HG03108 (cell line): ENCODE measurements around the gene PSTK.
A peak's percentile ranks its signal among the peaks of the same experiment; 100 is the strongest.

ENCODE experiments used
- ATAC-seq: cut with Tn5 transposase; IDR thresholded peaks from one replicate; pipeline ENCODE4 v1.9.1; 2021; ENCODE audit warnings: moderate library complexity; ENCODE audit not compliant: unreplicated experiment

The PSTK gene

GRCh38 chr10:122992031-122992585 lies 11.9 kb downstream of the PSTK start:
- no peak for ATAC-seq

GRCh38 chr10:122993797-122994336 lies 13.7 kb downstream of the PSTK start:
- ATAC-seq: no peak

- ATAC-seq: no peak
These were observed 15.7 kb downstream of the PSTK start for GRCh38 chr10:122995936-122996335.

GRCh38 chr10:122997864-122998263 lies 17.7 kb downstream of the PSTK start:
- no peak for ATAC-seq

- no peak for ATAC-seq
These were observed 18.2 kb downstream of the PSTK start for GRCh38 chr10:122998360-122998917.

- ATAC-seq: no peak
These were observed 18.7 kb downstream of the PSTK start for GRCh38 chr10:122998934-122999333.

- no peak for ATAC-seq
These were observed 19.1 kb downstream of the PSTK start for GRCh38 chr10:122999347-122999746.

- ATAC-seq: no peak
These were observed 20.0 kb downstream of the PSTK start for GRCh38 chr10:123000155-123000554.

- ATAC-seq: no peak
These were observed 21.2 kb downstream of the PSTK start for GRCh38 chr10:123001370-123001769.

GRCh38 chr10:123004298-123004697 lies 24.1 kb downstream of the PSTK start:
- ATAC-seq: no peak

- ATAC-seq: peak; percentile 51
These were observed 27.6 kb downstream of the PSTK start for GRCh38 chr10:123007558-123008354.

GRCh38 chr10:123008355-123009104 lies 28.3 kb downstream of the PSTK start, which contains the start of the genes ACADSB and IKZF5:
ACADSB (plus strand) TSS chr10:123009006; CDS start chr10:123009030, 24 bp downstream.
IKZF5 (minus strand) TSS chr10:123008795; CDS start chr10:122998625, 10,170 bp downstream.
- ATAC-seq: peak; percentile 86

GRCh38 chr10:123009105-123009820 lies 29.1 kb downstream of the PSTK start:
- peak; percentile 15 for ATAC-seq

- ATAC-seq: no peak
These were observed 31.8 kb downstream of the PSTK start for GRCh38 chr10:123011987-123012386.

GRCh38 chr10:123013456-123014419 lies 33.5 kb downstream of the PSTK start:
- no peak for ATAC-seq

GRCh38 chr10:123014772-123015171 lies 34.6 kb downstream of the PSTK start:
- no peak for ATAC-seq

GRCh38 chr10:123016228-123016627 lies 36.0 kb downstream of the PSTK start:
- no peak for ATAC-seq

- ATAC-seq: no peak
These were observed 37.4 kb downstream of the PSTK start for GRCh38 chr10:123017421-123018165.

- ATAC-seq: no peak
These were observed 38.3 kb downstream of the PSTK start for GRCh38 chr10:123018531-123018930.
